Thyroid gland (tissue), 4 donors: ENCODE data around the gene RBM15.

Experiments used
- CTCF ChIP-seq, 6 experiments: fragments of 200-600 bp in 3 of 6; fragments of 450-650 bp in 3 of 6; sonication (generic) in 3 of 6; IDR thresholded peaks; one replicate each; pipeline ENCODE4 v1.5.1; 2016 to 2019; ENCODE audit warnings: antibody characterized with exemption in 6 of 6, mild to moderate bottlenecking in 2 of 6, inconsistent platforms in 1 of 6, moderate library complexity in 1 of 6
- POLR2A ChIP-seq, 2 donors: fragments of 450-650 bp; IDR thresholded peaks; one replicate each; pipeline ENCODE4 v1.6.1; 2017; ENCODE audit warnings: antibody characterized with exemption in 2 of 2, mild to moderate bottlenecking in 2 of 2, moderate library complexity in 1 of 2

GRCh38 chr1:110370827-110371226, 31.6 kb downstream of the RBM15 start:
- TF ChIP-seq CTCF (IDR thresholded peaks at IDR 0.05) = no peak
- TF ChIP-seq POLR2A (IDR thresholded peaks at IDR 0.05) = no peak
